GM18867 (cell line): ENCODE data around the gene TFDP2.
"Not testable (repeated sequence)": the region's sequence is repeated elsewhere in the genome, so short reads cannot be mapped to it uniquely, and the experiment has no call there.

ENCODE experiments used
- ATAC-seq: cut with Tn5 transposase; IDR thresholded peaks from one replicate; pipeline ENCODE4 v1.9.1; 2021; ENCODE audit warnings: mild to moderate bottlenecking, moderate library complexity; ENCODE audit not compliant: unreplicated experiment

TFDP2 gene

DNA sequence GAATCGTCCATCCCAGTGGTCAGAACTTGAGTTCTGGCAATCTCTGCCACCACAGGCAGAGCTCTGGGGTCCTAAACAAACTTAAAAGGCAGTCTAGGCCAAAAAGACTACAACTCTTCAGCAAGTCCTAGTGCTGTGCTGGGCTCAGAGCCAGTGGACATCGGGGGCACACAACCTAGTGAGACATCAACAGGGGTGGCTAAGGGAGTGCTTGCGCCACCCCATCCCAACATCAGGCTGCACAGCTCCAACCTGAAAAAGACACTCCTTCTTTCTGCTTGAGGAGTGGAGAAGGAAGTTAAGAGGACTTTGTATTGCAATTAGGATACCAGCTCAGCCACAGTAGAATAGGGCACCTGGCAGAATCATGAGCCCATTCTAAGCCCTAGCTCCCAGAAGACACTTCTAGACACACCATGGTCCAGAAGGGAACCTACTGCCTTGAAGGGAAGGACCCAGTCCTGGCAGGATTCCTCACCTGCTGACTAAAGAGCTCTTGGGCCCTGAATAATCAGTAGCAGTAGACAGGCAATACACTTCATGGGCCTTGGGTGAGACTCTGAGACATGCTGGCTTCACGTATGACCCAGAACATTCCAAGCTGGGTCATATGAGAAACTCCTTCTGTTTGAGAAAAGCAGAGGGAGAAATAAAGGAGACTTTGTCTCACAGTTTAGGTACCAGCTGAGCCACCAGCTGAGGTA, 72.0 kb downstream of the TFDP2 start:
- ATAC-seq: no peak

DNA sequence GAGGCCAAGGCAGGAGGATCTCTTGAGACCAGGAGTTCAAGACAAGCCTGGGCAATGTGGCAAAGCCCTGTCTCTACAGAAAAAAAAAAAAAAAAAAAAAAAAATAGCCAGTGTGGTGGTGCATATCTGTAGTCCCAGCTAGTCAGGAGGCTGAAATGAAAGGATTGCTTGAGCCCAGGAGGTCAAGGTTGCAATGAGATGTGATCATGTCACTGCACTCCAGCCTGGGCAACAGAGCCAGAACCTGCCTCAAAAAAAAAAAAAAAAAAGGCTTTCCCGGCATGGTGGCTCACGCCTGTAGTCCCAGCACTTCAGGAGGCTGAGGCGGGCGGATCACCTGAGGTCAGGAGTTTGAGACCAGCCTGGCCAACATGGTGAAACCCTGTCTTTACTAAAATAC, 73.7 kb downstream of the TFDP2 start:
- ATAC-seq: not testable (repeated sequence)

DNA sequence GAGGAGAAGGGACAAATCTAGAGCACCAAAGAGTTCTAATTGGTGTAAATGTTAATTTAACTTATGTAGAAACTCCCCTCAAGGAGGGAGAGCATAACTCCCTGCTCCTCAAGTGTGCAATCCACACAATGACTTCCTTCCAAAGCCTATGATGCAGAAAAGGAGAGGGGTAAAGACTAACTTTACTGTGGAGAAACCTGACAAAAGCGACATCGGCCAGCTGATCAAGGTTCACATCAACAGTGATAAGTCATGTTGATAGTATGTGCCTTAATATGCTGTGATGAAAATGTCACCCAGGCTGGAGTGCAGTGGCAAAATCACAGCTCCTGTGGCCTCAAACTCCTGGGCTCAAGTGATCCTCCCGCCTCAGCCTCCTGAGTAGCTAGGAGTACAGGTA, 76.5 kb downstream of the TFDP2 start:
- ATAC-seq: no peak

DNA sequence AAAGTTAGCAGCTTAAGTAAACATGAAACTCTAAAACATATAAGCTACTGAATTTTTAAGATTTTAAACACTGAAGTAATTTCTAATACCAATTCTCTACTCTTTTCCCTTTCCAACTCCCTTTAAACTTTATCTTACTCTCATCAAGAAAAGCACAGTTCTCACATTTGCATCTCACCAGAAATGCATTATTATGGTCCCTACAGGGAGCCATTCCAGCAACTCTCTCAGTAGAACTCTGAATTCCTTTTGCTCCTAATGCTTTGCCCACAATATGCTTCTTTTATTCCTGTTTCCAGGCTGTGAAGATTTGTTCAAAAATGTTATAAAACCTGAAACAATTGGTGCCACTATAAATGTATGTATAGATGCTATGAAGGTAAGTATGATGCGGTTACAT, 83.4 kb downstream of the TFDP2 start:
- ATAC-seq: no peak

DNA sequence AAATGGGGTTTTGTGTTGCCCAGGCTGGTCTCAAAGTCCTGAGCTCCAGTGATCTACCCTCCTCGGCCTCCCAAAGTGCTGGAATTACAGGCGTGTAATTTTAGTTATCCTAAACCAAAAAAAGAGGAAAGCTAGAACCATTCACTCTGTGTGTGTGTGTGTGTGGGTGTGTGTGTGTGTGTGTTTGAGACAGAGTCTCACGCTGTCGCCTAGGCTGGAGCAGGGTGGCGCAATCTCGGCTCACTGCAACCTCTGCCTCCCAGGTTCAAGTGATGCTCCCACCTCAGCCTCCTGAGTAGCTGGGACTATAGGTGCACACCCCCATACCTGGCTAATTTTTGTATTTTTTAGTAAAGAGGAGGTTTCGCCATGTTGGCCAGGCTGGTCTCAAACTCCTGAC, 84.0 kb downstream of the TFDP2 start:
- ATAC-seq: no peak

DNA sequence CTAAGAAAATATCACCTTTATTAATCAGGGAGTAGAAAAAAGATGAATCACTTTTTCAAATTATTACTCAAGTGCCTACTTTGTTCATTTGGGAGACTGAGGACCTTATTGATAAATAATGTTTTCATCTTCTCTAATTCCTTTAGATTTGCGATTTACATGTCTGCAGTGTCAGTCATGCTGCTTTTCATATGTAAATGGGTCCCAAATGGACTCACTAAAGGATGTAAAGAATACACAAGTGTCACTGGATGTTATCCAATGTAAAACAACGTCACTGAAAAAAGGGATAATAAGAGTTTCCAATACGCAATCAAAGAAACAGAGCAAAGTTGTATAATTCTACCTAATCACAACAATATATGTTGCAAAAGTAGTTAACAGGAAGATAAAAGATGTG, 84.9 kb downstream of the TFDP2 start:
- ATAC-seq: no peak

DNA sequence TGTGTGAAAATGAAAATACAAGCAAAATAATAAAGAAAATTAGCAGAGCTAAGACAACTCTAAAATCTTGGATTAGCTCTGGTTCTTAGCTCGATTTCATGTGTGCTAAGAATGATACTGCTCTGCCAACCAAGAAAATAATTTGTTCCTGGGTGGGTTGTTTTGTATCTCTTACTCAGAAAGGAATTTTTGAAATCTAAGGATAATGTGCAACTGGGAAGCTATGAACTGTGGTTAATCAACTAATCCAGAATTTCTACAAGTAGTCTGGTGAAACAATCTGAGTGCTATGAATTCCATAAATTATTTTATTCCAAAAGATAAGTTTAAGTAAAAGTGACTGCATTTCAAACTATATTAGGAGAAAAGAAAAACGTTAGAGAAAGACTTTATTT, 92.0 kb downstream of the TFDP2 start:
- ATAC-seq: no peak

DNA sequence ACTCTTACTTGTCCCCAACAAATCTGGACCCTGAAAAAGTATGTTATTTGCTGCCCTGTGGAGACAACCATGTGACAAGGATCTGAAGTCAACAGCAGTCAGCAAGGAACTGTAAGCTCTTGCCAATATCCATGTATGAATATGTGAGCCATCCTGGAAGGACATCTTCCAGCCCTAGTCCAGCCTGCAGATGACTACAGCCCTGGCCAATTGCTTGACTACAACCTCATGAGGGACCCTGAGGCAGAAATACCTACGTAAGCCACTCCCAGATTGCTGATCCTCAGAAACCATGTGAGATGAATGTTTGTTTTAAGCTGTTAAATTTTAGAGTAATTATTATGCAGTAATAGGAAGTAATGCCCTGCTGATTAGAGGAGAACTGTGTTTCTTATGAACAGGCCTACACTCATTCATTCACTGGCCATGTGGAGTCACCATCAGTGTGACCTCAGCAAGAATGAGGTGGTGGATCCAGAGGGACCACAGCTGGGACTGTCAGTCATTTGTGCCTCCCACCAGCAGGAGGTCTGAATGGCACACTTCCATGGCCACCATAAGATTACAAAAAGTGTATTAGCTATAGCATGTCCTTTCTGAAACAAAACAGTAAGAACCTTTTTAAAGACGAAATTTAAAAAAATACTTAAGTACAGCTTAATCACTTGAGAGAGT, 92.6 kb downstream of the TFDP2 start:
- ATAC-seq: no peak

DNA sequence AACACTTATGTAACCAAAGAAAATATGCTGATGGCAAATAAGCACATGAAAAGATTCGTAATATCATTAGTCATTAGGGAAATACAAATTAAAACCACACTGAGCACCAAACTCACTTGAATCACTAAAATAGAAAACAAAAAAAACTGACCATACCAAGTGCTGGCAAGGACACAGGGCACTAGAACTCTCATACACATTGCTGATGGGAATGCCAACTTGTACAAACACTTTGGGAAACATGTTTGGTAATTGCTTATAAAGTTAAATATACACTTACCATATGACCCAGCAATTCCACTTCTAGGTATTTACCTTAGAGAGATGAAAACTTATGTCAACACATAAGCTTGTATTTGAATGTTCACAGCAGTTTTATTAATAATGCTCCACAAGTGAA, 95.5 kb downstream of the TFDP2 start:
- no peak for ATAC-seq

DNA sequence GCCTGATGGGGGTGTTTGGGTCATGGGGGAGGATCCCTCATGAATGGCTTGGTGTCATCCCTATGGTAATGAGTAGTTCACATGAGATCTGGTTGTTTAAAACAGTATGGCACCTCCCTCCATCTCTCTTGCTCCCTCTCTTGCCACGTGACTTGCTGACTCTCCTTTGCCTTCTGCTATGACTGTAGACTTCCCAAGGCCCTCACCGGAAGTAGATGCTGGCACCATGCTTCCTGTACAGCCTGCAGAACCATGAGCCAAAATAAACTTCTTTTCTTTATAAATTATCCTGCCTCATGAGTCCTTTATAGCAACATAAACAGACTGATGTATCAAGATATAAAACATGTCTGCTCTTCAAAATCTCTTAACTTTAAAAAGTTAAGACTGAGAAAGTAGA, 96.1 kb downstream of the TFDP2 start:
- ATAC-seq: no peak

DNA sequence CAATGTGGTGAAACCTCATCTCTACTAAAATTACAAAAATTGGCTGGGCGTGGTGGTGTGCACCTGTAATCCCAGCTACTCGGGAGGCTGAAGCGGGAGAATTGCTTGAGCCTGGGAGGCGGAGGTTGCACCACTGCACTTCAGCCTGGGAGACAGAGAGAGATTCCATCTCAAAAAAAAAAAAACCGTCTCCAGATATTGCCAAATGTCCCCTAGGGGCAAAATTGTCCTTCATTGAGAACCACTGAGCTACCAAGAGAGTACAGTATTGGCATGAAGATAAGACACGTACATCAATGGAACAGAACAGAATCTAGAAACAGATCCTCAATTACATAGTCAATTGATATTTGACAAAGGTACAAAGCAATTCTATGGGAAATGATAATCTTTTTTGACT, 98.0 kb downstream of the TFDP2 start:
- no peak for ATAC-seq

DNA sequence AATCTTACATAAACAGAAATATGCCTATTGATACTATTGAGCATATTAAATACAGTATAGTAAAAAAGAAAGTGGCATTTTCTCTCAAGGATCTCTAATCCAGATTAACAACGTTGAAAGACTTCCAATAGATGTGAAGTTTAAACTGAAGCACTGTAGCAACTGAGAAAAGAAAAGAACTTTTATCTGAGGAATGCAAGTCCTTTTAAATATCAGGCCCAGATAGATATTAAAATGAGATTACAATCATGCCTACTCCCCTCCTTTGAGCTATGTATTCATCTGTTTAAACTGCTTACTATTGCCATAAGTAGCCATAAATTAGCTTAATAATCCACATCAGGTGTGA, 102.3 kb downstream of the TFDP2 start:
- ATAC-seq: no peak

DNA sequence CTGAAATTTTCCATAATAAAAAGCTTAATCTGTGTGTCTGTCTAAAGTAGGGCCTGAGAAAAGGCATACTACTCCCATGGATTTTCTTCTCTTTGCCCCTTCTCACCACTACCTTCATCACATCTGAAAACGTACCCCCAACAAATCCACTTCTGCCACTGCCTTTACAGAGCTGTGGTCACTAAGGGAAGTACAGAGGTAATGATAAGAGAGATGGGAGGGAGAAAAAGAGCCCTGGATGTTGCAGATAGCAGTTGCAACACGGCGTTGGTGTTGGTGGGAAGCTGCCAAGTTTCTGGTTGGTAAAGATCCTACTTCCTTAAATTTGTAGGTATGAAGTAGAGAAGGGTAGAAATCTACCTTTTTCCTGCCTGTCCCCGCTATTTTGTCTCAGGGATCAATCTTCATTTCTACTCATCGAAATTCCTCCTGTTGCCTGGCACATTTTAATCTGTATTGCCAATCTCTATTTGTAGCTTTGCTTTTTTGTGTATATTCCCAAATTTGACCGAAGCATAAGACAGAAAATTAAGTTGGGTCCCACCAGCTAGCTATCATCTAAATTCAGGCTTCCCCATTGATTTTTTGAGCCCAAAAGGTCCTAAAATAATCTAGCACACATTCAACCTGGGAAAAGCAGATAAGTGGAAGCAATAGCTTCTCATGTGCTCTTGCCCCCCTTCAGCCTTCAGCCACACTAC, 102.9 kb downstream of the TFDP2 start:
- ATAC-seq: no peak

DNA sequence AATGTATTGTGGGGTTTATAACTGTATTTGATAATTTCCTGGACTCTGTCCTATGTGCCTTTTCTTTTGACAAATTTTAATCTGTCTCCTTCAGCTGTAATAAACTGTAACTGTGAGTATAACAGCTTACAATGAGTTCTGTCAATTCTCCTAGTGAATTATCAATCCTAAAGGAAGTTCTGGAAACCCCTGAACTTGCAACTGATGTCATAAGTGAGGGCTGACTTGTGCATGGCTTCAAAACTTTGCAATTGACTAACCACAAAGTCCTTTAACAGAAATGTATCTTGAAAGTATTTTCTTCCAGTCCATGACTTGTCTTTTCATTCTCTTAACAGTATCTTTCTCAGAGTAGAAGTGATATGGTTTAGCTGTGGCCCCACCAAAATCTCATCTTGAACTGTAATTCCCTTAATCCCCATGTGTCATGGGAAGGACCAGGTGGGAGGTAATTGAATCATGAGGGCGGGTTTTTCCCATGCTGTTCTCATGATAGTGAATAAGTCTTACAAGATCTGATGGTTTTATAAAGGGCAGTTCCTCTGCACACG, 108.3 kb downstream of the TFDP2 start:
- ATAC-seq: no peak

DNA sequence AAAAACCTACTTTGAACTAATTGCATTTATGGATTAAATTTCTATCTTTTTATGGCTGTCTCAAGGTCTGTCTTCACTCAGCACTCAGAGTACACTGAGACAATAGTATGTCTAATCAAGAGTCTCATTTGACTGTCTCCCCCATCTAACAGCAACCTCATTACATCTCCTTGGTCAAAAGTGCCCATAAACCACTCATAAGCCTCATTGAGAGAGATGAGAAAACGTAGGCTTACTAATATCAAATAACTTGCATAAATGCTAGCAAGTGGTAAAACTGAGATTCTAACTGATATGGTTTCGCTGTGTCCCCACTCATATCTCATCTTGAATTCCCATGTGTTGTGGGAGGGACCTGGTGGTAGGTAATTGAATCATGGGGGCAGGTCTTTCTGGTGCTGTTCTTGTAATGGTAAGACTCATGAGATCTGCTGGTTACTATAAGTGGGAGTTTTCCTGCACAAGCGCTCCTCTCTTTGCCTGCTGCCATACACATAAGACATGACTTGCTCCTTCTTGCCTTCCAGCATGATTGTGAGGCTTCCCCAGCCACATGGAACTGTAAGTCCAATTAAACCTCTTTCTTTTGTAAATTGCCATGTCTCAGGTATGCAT, 113.9 kb downstream of the TFDP2 start:
- ATAC-seq: no peak

DNA sequence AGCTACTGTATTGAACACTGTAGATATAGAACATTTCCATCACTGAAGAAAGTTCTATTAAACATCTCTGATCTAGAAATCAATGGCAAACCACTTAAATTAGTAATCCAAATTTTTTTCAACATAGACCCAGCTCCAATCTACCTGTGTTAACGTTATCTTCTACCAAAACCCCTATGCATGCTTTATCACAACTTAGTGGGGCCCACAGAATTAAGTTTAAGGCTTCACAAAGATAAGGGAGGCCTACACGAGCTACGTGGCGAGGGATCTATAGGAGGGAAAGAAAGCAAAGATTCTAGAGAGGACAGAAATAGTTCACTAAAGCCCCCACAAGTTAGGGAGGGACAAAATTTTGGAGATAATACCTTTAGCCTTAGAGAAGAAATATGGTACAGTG, 116.1 kb downstream of the TFDP2 start:
- no peak for ATAC-seq

DNA sequence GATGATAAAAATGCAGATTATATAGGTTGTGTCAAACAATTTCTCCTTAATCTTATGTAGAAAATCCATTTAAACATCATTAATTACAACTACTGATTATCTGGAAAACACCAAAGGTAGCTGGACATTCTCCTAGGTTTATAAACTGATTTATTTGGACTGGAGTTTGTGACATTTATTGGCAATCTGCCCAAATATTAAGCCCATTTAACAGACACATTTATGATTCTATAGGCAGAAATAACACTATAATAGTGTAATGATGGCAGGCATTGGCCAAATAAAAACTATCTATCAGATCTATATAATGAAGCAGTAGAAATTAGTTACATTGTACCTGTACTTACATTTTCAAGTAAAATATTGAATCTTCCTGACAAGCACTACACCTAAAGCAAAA, 117.8 kb downstream of the TFDP2 start:
- no peak for ATAC-seq

DNA sequence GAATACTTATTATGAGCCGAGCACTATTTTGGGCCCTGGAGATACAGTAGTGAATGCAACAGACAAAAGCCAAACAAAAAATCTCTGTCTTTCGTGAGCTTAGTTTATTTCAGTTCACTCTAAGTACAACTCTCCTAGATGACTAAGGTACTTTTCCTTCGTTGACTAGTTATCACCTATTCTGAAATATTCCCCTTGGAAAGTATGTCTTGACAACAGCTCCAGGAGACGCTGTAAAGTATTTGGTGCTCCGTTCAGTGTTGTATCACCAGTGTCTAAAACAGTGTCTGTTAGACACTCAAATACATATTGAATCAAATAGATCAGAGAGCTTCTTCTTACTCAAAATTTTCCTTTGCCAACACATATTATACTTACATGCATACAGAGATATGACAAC, 119.6 kb downstream of the TFDP2 start:
- no peak for ATAC-seq

DNA sequence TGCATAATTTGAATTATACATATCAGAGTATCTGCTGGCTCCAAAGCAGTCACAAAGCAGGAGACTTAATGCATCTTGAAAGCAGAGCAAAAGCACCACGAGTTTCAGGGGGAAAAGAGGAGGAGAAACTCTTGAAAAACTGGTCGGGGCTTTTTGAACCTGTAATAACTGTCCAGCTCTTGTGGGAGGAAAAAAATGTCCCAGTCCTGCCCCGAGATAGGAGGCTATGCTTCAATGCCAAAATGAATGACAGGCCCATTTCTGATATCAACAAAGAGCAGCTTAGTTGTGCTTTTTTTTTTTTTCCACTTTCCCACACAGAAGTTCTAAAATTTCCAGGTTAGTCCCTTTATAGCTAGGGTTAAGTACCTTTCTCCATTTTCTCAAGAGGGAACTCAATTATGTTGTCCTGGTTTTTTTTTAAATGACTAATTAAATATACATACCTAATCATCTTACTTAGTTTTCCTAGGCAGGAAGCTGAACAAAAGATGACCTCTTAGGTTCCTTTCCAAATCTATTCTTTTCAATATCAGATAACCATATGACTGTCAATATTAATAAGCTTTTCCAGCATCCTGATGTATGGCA, 120.2 kb downstream of the TFDP2 start:
- no peak for ATAC-seq

DNA sequence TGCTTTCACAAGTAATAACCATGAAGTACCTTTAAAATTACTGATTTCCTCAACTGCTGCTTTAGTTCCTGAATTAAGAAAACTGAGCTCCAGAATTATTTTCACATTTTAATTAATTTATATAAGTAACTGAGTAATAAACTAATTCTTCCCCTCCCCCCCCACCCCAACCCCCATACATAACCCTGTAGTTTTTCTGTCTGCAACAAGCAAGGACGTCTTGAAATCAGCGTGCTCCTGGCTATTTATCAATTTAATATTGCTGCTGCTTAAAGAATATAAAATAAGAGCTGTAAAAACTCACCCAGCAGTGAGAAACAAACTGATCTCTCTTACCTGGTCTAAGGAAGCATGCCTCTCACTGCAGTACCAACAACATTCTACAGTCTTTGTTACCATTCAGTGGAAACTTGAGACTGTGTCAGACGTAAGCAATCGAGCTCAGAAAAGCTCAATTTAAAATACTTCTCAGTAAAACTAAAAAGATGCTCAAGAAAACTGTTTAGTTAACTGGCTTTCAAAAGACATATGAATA, 121.0 kb downstream of the TFDP2 start:
- peak; percentile 68 for ATAC-seq

DNA sequence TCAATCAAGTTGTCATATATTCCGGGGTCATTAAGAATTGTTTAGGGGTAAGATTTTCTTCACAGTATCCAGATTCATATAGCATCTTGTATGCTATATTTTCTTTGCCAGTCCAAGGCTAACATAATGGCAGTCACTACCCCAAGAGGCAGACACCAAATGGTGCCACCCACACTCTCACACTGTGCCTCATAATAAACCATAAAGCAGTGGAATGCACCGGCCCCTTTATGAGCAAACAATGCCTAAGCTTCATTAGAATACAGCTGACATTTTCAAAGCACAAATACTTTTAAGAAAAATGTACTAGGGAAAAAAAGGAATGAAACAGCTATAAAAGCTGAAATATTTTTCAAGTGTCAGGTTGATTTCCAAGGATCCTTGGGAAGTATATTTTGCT, 121.6 kb downstream of the TFDP2 start:
- peak; percentile 57 for ATAC-seq
